KG1 (cell line): ENCODE data around the gene ZSWIM6.

Experiments used
- DNase-seq: peaks from one replicate; lab custom pipeline; 2025; lab: John Stamatoyannopoulos, UW

Gene ZSWIM6

DNA sequence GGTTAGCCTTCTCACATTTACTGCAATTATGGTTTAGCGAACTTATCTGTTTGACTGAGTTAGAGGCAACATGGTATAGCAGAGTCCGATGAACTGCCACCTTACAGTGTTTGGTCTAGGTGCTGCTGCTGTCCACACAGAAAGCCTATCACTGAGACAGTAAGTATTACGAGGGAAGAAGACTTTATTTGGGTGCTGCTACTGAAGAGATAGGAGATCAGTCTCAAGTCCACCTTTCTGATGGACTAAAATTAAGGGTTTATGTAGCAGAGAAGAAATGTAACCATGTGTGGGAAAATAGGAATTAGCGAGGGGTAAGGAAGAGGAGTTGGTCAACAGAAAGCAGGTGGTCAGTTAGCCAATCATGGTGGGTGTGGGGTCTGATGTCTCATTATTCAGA, 109.7 kb downstream of the ZSWIM6 start:
- no peak for DNase-seq

GRCh38 chr5:61447780-61448495, 115.9 kb downstream of the ZSWIM6 start:
- no peak for DNase-seq

DNA sequence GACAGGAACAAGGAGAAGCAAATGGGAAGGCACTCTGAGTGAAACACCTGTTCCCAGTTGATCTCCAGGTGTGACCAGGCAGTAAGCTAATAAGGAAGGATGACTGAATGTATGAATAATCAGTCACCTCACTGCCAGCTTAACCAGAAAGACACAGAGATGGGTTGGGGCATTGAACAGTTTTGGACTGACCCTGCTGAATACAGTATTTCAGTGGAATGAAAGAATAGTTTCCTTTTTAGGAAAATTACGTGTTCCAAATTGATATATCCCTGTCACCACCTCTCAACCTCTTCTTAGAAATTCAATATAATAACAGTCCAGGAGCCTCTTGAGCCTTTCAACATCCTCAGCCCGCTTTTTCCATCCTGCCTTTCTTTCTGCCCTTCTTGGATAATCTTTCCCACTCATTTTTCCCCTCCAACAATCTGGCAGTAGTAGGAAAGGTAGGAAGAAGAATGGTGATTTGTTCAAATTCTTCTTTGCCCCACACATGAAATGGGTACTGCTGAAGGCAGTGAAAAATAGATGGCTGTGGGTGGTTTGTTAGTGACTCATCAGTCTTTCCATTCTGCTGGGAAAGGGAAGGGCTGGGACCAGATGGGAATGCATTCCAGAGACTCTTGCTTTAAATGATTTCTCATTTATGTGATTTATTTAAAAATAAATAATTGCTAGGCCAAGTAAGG, 117.9 kb downstream of the ZSWIM6 start:
- DNase-seq, result no peak

- no peak for DNase-seq
Measured at GRCh38 chr5:61450493-61451279, 118.6 kb downstream of the ZSWIM6 start.

DNA sequence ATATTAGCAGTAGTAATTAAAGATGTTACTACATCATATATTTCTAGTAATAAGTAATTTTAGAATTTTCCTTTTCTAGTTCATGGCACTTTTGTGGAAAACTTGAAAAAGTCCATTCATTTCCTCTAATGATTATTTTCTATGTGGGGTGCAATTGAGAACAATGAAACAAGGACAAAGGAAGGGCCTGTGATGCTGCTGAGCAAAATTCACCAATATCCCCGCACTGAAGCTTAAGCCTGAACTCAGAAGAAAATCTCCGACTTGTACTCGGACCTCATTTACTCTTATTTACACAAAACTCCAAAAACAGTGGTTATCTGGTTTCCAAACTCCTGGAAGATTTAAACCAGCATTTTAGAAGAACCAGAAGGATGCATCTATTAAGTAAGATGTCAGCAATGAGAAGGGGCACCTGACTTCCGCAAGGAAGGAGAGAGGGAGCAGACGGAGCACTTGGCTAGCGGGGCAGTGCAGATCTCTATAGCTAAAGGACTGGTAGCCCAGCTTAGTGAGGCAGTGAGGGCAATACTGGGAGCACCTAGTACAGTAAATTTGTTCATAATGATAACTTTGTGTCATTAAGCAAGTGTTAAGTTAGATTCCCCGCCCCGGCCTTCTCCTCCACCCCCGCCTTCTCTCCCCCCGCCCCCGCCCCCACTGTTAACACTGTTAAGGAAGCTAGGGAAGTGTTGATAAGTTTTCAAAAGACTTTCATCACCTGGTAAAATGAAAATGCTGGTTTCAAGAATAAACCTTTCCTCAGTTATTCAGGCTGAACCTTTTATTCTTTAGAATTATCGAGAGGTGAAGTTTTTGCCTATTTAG, 123.3 kb downstream of the ZSWIM6 start:
- no peak for DNase-seq

DNA sequence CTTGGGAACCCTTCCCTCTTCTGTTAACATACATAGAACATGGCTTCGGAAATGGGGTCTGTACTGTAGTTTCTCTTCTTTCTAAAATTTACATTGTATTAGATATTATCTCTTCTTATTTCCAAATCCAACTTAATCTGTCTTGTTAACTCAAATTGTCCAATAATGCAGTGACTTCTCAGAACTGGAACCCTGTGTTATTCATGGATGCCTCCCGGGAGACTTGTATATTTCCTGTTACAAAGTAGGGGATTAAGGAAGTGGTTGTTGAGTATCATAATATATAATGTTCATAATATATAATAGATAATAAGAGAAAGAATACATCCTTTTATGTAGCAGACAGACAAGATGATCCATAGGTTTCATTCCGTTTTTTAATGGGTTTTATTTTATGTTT, 128.4 kb downstream of the ZSWIM6 start:
- DNase-seq, result no peak

GRCh38 chr5:61461417-61461816, 129.4 kb downstream of the ZSWIM6 start:
- DNase-seq, result no peak

DNA sequence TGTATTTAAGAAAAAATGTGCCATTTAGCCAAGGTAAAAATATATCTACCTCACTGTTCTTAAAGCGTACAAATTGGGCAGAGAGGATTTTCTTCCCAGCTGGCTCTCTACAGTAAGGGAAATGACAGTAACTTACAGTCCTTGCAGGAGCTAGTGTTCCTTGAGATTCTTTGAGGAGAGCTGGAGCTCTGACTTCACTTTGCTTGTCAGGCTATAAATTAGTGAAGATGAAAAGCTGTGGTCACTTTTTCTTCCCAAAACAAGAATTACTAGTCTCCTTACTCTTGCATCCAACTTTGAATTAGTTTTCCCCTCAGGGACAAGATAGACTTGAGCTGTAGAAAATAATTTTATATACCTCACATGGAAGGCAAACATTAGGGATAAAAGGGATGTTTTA, 129.9 kb downstream of the ZSWIM6 start:
- no peak for DNase-seq

- no peak for DNase-seq
Measured at GRCh38 chr5:61463596-61463995, 131.5 kb downstream of the ZSWIM6 start.

GRCh38 chr5:61464512-61464911, 132.5 kb downstream of the ZSWIM6 start:
- no peak for DNase-seq

DNA sequence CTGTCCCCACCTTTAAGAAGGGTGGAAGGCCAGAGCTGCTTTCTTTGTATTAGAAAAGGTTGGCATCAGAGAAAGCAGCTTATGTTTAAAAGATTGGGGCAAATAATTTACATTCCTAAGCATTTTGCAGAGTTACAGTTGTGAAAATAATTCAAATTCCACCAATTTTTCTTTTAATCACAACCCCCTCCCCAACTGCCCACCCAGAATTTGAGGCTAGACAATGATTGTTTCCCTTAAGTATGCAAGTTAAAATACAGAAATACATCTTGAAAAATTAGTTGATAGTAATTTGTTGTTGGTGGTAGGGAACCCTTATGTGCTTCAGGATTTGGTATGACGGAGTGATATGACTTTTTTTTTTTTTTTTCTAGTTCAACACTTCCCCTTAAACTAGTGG, 133.0 kb downstream of the ZSWIM6 start:
- DNase-seq, result no peak

- no peak for DNase-seq
Measured at GRCh38 chr5:61465496-61465895, 133.4 kb downstream of the ZSWIM6 start.

DNA sequence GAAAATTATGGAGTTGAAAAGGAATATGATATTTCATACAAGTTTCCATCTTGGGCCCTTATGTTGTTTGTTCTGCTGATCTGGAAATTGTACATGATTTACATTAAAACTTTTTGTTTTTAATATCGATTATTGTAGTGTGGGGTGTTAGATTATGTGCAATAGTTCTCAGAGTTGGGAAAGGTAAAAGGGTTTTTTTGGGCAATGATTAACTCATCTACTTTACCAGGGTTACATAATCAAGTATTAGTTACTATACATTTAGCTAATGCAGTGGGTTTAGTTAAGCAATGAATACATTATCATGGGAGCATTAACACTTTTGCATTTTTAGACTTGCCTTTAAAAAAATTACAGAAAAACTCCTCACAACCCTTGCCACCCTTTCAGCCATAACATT, 134.0 kb downstream of the ZSWIM6 start:
- no peak for DNase-seq

DNA sequence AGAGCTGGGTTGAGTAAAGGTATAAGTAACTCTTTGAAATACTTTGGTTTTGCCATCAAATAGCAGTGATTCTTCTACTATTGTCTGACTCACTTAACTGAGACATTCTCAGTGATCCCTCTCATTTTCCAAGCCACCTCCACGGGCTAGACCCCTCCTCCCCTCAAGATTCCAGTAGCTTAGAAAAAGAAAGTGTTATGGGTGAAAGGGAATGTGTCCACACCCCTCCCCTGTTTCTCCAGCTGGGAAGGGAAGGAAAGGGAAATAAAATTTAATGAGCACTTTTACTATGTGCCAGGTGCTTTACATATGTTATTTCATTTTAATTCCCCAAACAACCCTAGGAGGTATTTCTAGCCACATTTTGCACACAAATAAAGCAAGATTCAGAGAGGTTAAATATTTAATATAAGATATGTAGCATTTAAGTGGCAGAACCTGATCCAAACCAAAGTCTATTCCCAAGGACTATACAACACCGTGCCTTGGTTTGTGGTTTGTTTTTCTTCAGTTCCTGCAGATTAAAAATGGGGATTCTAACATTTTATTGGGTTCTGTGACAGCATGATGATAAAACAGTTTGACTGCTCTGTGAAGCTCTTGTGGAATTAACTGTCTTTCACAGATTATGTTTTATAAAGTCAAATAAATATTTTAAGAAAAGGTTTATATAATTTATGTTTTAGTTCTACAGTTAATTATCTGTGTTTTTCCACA, 135.9 kb downstream of the ZSWIM6 start:
- no peak for DNase-seq

DNA sequence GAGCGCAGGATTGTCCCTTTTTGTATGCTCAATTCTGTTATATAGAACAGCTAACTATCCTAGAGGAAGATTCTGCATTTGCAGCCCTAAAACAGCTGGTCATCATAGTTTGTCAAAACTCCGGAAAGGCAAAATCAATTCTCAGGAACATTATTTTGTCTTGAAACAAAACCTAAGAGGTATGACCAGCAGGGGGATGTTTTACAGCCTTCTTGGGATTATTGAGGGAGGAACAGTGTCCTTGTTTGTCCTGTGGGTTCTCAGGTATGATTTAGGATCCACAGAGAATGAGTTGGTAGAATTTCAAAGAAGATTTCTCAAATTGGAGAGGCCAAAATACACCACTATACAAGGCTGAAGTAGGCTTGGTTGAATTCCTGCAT, 136.4 kb downstream of the ZSWIM6 start:
- no peak for DNase-seq

DNA sequence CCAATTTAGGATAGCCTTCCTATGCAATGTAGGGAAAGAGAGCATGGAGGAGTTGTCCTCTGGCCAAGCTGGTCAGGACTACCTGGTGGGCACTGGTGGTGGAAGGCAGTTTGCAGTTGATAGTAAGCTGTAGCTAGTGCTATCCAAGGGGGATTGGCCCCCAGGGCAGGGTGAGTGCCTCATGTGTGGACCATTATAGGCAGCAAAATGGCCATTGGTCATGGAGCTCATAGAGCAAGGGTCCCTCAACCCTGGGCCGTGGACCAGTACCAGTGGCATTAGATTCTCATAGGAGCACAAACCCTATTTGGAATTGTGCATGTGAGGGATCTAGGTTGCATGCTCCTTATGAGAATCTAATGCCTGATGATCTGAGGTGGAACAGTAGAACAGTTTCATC, 139.3 kb downstream of the ZSWIM6 start:
- DNase-seq, result no peak

DNA sequence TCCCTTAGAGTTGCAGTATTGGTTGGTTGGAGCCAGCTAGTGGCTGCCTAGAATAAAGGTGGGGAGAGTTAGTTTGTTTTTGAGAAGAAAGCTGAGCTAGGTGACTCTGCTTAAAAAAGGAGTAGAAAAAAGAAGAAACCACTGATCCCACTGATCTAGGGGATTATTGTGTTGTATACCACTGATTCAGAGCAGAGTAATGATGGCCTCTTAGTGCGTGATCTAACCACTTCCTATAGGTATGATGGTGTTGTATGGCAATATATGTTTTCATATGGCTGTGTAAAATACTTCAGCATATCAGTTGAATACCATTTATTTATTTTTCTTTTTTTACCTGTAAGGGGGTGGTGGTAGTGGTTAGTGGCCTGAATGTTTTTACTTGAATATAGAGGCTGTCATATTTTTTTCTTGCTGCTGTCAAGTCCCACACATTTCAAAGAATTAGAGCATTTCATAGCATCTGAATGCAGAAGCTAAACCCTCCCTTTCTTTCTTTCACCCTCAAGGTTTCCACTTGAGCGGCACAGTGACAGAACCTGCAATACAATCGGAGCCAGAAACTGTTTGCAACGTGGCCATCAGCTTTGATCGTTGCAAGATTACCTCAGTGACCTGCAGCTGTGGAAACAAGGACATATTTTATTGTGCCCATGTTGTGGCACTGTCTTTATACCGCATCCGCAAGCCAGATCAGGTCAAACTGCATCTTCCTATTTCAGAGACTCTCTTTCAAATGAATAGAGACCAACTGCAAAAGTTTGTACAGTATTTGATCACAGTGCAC, 140.3 kb downstream of the ZSWIM6 start:
- no peak for DNase-seq

- no peak for DNase-seq
Measured at GRCh38 chr5:61474746-61475145, 142.7 kb downstream of the ZSWIM6 start.

DNA sequence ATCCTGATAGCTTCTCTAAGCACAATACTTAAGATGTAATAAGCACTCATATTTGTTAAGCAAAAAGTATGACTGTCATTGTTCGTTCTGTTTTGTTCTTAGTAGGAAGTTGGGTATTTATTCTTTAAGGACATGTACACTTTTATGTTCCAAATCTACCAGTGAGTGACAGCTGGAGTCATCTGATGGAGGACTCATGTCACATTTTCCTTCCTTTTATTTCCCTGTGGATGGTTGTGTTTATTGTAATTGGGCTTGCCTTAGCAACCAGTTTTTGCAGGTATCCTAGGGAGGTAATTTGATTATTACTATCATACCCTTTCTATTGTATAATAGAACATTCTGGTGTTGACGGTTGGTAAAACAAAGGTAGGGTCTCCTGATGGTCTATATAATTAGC, 145.7 kb downstream of the ZSWIM6 start:
- DNase-seq, result no peak

DNA sequence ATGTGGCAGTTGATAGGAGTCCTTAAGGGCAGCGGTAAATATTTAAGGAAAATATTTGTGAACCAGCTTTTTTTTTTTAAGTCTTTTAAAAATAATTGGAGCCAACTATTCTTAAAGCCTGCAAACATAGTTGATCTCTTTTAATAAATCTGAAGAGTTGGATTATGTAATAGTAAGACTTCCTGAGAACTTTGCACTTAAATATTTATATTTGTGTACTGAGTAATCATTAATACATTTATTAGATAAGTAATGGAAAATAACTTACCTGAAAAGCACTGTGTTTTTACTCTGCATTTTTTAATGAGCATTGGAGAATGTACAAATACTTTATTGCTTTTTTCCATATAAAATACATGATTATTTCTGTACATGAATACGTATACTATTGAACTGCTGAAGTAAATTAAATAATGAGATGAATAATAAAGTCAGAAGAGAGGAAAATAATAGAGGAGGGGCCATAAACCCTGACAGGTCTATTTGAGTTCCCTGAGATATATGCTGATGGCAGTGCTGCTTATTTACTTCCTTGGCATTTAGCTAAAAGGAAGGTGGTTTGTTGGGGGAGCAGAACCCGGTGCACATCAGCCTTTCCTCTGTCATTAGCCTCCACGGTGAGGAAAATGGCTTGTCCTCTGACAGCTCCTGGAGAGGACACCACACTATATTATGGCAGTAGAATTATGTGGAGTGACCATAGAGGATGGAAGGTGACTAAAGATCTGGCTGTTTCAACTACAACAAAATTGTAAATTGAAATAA, 148.0 kb downstream of the ZSWIM6 start:
- DNase-seq, result no peak
